GM13976 (cell line): ENCODE measurements around the gene HOXA10.

Experiments used
- DNase-seq: peaks from one replicate; pipeline ENCODE4 v3.0.0; 2012; ENCODE audit warnings: low spot score
- in situ Hi-C: fragments of 300-500 bp; cut with MboI; formaldehyde crosslinking; loops from one replicate; pipeline ENCODE4 v1.12.0; 2022; ENCODE audit warnings: low sequenced_read_pairs, mixed read lengths, inconsistent platforms; ENCODE audit not compliant: unreplicated experiment
- TF ChIP-seq, protein P1 (sequence below): IDR thresholded peaks from 2 replicates; pipeline ENCODE4 v1.5.1; 2012; ENCODE audit warnings: borderline replicate concordance, mild to moderate bottlenecking; ENCODE audit not compliant: insufficient read depth; ENCODE audit errors: extremely low read depth, missing control alignments, control extremely low read depth

The HOXA10 gene

DNA sequence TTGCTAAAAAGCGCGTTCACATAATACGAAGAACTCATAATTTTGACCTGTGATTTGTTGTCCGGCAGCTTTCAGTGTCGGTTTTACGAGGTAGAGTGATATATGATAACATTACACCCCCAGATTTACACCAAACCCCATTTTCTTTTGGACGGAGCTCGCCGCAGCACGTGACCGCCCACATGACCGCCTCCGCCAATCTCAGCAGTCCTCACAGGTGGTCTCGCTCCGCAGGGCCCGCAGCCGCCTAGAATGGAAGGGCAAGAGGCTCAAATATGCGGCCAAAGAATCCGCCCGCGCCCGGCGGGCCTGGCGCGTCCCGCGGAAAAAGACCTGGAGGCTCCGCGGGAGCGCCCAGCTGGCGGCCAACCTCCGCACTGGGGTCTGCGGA, 17.6 kb downstream of the HOXA10 start, which contains the start of gene HOXA7:
Gene HOXA7 (minus strand): TSS at position 168 of the 391 bp plus-strand sequence. CDS start 130 bp downstream, at position 38.
- no peak for DNase-seq
- TF ChIP-seq, protein P1, sequence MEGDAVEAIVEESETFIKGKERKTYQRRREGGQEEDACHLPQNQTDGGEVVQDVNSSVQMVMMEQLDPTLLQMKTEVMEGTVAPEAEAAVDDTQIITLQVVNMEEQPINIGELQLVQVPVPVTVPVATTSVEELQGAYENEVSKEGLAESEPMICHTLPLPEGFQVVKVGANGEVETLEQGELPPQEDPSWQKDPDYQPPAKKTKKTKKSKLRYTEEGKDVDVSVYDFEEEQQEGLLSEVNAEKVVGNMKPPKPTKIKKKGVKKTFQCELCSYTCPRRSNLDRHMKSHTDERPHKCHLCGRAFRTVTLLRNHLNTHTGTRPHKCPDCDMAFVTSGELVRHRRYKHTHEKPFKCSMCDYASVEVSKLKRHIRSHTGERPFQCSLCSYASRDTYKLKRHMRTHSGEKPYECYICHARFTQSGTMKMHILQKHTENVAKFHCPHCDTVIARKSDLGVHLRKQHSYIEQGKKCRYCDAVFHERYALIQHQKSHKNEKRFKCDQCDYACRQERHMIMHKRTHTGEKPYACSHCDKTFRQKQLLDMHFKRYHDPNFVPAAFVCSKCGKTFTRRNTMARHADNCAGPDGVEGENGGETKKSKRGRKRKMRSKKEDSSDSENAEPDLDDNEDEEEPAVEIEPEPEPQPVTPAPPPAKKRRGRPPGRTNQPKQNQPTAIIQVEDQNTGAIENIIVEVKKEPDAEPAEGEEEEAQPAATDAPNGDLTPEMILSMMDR: no peak
- in situ Hi-C loops: loop anchor here (5.0 to 25.0 kb wide), 4 partner anchors 302 to 782 kb away; no protein-coding TSS in a partner anchor

DNA sequence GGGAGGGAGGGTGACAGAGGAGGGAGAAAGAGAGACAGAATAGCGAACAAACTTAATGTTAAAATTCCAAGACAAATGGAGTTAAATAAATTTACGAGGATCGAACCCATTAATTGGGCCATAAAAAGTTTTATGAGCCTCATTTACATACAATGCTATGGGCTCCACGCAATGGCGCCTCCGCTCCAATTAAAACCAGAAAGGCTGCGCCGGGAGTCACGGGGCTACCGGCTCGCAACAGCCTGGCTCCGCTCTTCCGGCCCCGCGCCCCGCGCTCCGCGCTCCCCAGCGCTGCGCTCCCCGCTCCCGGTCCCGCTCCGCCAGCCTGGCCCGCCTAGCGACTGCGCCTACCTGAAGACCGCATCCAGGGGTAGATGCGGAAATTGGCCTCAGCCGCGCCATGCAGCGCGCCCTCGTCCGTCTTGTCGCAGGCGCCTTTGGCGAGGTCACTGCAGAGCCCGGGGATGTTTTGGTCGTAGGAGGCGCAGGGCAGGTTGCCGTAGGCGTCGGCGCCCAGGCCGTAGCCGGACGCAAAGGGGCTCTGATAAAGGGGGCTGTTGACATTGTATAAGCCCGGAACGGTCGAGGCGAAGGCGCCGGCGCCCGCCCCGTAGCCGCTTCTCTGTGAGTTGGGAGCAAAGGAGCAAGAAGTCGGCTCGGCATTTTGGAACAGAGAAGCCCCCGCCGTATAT, 18.2 kb downstream of the HOXA10 start:
- in situ Hi-C loops: loop anchor here (5.0 to 25.0 kb wide), 4 partner anchors 301 to 781 kb away; no protein-coding TSS in a partner anchor
- TF ChIP-seq, protein P1: no peak
- DNase-seq: no peak

DNA sequence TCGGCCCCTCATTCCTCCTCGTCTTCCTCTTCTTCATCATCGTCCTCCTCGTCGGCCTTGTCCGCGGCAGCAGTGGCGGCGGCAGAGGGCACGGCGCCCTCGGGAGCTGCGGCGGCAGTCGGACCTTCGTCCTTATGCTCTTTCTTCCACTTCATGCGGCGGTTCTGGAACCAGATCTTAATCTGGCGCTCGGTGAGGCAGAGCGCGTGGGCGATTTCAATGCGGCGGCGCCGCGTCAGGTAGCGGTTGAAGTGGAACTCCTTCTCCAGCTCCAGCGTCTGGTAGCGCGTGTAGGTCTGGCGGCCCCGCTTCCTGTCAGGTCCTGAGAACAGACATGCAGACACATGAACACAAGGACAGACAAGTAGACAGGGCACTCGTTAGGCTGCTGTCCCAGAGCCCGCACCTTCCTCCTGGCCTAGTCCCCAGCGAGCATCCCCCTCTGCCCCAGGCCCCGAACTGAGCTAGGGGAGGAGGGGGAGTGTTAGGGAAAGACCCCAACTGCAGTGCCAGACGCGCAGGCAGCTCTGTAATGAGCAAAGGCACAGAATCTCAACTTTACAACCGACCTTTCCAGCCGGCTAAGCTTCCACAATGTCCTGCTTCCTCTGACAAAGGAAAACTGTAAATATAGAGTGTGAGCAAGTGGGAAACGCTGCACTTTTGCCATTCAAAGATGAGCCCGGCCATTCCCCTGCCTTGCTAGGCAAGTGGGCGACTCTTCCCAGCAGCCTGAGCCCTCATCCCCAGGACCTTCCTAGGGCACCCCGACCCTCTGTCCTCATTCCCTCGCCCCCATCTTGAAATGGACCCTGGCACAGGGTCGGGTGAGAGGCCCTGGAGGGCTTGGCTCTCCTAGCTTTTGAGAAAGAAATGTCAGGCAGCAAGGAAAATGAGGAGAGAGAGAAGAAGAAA, 19.0 kb downstream of the HOXA10 start:
- in situ Hi-C loops: loop anchor here (5.0 to 25.0 kb wide), 4 partner anchors 300 to 780 kb away; no protein-coding TSS in a partner anchor
- TF ChIP-seq, protein P1: no peak
- DNase-seq: no peak

DNA sequence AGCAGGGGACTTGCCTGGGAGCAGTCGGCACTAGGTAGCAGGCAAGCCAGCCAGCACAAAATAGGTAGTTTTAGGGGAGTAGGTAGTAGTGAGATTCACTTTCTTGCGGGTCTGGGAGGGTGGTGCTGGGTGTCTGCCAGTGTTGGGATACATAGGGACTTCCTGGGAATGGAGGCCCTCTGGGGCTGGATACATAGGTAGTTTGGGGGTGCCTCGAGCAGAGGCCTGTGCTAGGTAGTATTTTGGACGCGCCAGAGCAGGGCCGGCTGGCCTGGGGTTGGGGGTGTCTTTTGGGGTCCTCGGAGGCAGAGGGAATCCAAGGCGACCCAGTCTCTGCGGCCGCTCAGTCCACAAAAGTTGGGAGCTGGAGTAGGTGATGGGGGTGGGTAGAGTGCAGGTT, 19.8 kb downstream of the HOXA10 start:
- TF ChIP-seq, protein P1: no peak
- in situ Hi-C loops: loop anchor here (10.0 to 25.0 kb wide), 3 partner anchors 300 to 780 kb away; no protein-coding TSS in a partner anchor
- DNase-seq: no peak

DNA sequence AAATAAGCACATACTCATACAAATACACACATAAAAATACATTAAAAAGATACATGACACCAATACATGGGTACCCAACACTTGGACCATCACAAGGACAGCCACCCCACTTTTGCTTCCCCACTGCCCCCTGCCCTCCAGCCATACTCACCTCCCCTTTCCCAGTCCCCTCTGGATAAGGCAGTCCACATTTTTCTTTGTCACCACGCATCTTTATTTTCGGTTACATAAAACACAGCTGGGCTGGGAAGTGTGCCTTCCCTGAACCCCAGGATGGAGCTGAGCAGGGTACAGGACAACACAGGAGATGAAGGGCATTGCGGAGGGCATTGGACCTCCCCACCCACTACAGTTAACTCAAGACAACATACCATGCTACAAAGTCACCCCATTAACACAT, 20.6 kb downstream of the HOXA10 start:
- DNase-seq: no peak
- in situ Hi-C loops: loop anchor here (10.0 to 25.0 kb wide), 3 partner anchors 299 to 779 kb away; no protein-coding TSS in a partner anchor

More for the DNA sequence above, 20.6 kb downstream of the HOXA10 start:
- TF ChIP-seq, protein P1: no peak
